ENCODE measurements around the gene HNRNPF.

DNA sequence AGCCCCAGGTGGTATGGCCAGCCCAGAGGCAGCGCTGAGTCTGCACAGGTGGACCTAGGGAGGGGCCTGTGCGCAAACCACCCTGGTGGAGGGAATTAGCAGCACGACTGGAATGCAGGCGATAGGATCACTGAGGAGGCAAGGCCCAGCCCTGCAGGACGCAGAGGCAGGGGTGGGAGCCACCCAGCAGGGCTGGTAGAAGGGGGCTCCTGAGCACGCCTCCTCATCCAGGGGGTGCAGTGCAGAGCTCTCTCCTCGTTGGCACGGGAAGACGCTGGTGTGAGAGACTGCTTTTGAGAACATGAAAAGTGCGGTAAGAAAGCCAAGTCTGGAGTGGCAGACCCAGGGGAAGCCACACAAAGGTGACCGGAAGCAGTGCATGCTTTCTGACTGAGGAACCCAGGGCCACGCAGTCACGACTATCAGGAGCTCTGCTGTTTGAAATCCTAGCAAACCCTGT is 31.5 kb downstream of the HNRNPF start:
- TF ChIP-seq PPARA (CRISPR knock-in tag; IDR thresholded peaks at IDR 0.05; ENCODE audit: borderline replicate concordance) (no peak), ZNF565 (CRISPR knock-in tag; conservative IDR thresholded peaks at IDR 0.05; ENCODE audit: low read depth) (no peak), CSDC2 (CRISPR knock-in tag; IDR thresholded peaks at IDR 0.05) (no peak), RARB (CRISPR knock-in tag; IDR thresholded peaks at IDR 0.05) (no peak)
